WTC11 (cell line): ENCODE data around the gene GLIPR2. TPM values are rescaled to one million over a fixed set of nuclear protein-coding genes. Genes with fewer than 3 reads are reported as not detected.

ENCODE experiments used
- CBFB ChIP-seq: sonication (generic); formaldehyde crosslinking; IDR thresholded peaks from 2 replicates; pipeline ENCODE4 v1.8.1; 2022; ENCODE audit warnings: mild to moderate bottlenecking, low read depth, missing genetic modification reagents
- CREB1 ChIP-seq: sonication (generic); formaldehyde crosslinking; IDR thresholded peaks from 2 replicates; pipeline ENCODE4 v1.8.0; 2023; ENCODE audit warnings: mild to moderate bottlenecking, missing genetic modification reagents
- CREM ChIP-seq: sonication (generic); formaldehyde crosslinking; IDR thresholded peaks from 2 replicates; pipeline ENCODE4 v1.8.1; 2022; ENCODE audit warnings: mild to moderate bottlenecking, missing genetic modification reagents, moderate library complexity
- FOXP1 ChIP-seq: sonication (generic); formaldehyde crosslinking; IDR thresholded peaks from 2 replicates; pipeline ENCODE4 v1.8.0; 2022; ENCODE audit warnings: missing genetic modification reagents, mild to moderate bottlenecking, moderate library complexity, borderline replicate concordance
- GTF2I ChIP-seq: fragments of 250-450 bp; sonication (Bioruptor Pico); conservative IDR thresholded peaks from 2 replicates; pipeline ENCODE4 v1.4.0; 2021; ENCODE audit warnings: mild to moderate bottlenecking
- HMGA2 ChIP-seq: fragments of 250-450 bp; sonication (Bioruptor Pico); IDR thresholded peaks from 2 replicates; pipeline ENCODE4 v1.4.0; 2021; ENCODE audit warnings: mild to moderate bottlenecking, moderate library complexity
- JAZF1 ChIP-seq: fragments of 250-450 bp; sonication (Bioruptor Pico); IDR thresholded peaks from 2 replicates; pipeline ENCODE4 v1.9.0; 2021; ENCODE audit warnings: moderate library complexity, mild to moderate bottlenecking, inconsistent platforms
- NFE2L1 ChIP-seq: sonication (generic); formaldehyde crosslinking; IDR thresholded peaks from 2 replicates; pipeline ENCODE4 v1.8.1; 2023; ENCODE audit warnings: missing genetic modification reagents
- NR1H2 ChIP-seq: sonication (generic); formaldehyde crosslinking; IDR thresholded peaks from 2 replicates; pipeline ENCODE4 v1.9.0; 2021; ENCODE audit warnings: mild to moderate bottlenecking, moderate library complexity, missing genetic modification reagents
- PRRX2 ChIP-seq: fragments of 250-450 bp; sonication (Bioruptor Pico); IDR thresholded peaks from 2 replicates; pipeline ENCODE4 v1.8.0; 2021; ENCODE audit warnings: mild to moderate bottlenecking
- RORB ChIP-seq: fragments of 250-450 bp; sonication (Bioruptor Pico); IDR thresholded peaks from 2 replicates; pipeline ENCODE4 v1.9.0; 2021; ENCODE audit warnings: mild to moderate bottlenecking
- SMAD3 ChIP-seq: sonication (generic); formaldehyde crosslinking; IDR thresholded peaks from 2 replicates; pipeline ENCODE4 v1.8.0; 2022; ENCODE audit warnings: missing genetic modification reagents, mild to moderate bottlenecking, borderline replicate concordance
- SOX15 ChIP-seq: fragments of 250-450 bp; sonication (Bioruptor Pico); IDR thresholded peaks from 2 replicates; pipeline ENCODE4 v1.9.0; 2021; ENCODE audit warnings: mild to moderate bottlenecking
- TCF7 ChIP-seq: sonication (generic); formaldehyde crosslinking; IDR thresholded peaks from 2 replicates; pipeline ENCODE4 v1.8.0; 2022; ENCODE audit warnings: mild to moderate bottlenecking, low read depth, missing genetic modification reagents, moderate library complexity
- TEAD1 ChIP-seq: sonication (generic); formaldehyde crosslinking; IDR thresholded peaks from 2 replicates; pipeline ENCODE4 v1.8.0; 2022; ENCODE audit warnings: mild to moderate bottlenecking, missing genetic modification reagents
- ZNF121 ChIP-seq: sonication (generic); formaldehyde crosslinking; IDR thresholded peaks from 2 replicates; pipeline ENCODE4 v1.8.0; 2023; ENCODE audit warnings: missing genetic modification reagents
- ZNF232 ChIP-seq: sonication (generic); formaldehyde crosslinking; IDR thresholded peaks from 2 replicates; pipeline ENCODE4 v1.8.0; 2022; ENCODE audit warnings: mild to moderate bottlenecking, missing genetic modification reagents
- ZNF263 ChIP-seq: sonication (generic); formaldehyde crosslinking; IDR thresholded peaks from 2 replicates; pipeline ENCODE4 v1.8.1; 2022; ENCODE audit warnings: low read depth, mild to moderate bottlenecking, moderate library complexity, missing genetic modification reagents
- ZNF396 ChIP-seq: fragments of 250-450 bp; sonication (Bioruptor Pico); IDR thresholded peaks from 2 replicates; pipeline ENCODE4 v1.8.0; 2021; ENCODE audit warnings: mild to moderate bottlenecking, moderate library complexity, borderline replicate concordance
- ZNF423 ChIP-seq: fragments of 250-450 bp; sonication (Bioruptor Pico); IDR thresholded peaks from 2 replicates; pipeline ENCODE4 v2.1.2; 2022; ENCODE audit warnings: mild to moderate bottlenecking, moderate library complexity
- total RNA-seq: library from RNA; stranded (reverse); gene quantifications from 3 replicates; pipeline ENCODE4 v1.2.3, GENCODE V29; 2021
- TF ChIP-seq, protein P1 (sequence below): sonication (generic); formaldehyde crosslinking; IDR thresholded peaks from 2 replicates; pipeline ENCODE4 v1.8.0; 2022; ENCODE audit warnings: mild to moderate bottlenecking, missing genetic modification reagents
- TF ChIP-seq, protein P2 (sequence below): sonication (generic); formaldehyde crosslinking; IDR thresholded peaks from 2 replicates; pipeline ENCODE4 v1.8.0; 2022; ENCODE audit warnings: mild to moderate bottlenecking, missing genetic modification reagents
- TF ChIP-seq, protein P3 (sequence below): sonication (generic); formaldehyde crosslinking; IDR thresholded peaks from 2 replicates; pipeline ENCODE4 v1.8.1; 2022; ENCODE audit warnings: missing genetic modification reagents, borderline replicate concordance
- TF ChIP-seq, protein P4 (sequence below): sonication (generic); formaldehyde crosslinking; conservative IDR thresholded peaks from 2 replicates; pipeline ENCODE4 v1.8.1; 2022; ENCODE audit warnings: mild to moderate bottlenecking, missing genetic modification reagents
- TF ChIP-seq, protein P5 (sequence below): sonication (generic); formaldehyde crosslinking; IDR thresholded peaks from 2 replicates; pipeline ENCODE4 v1.8.1; 2022; ENCODE audit warnings: mild to moderate bottlenecking, missing genetic modification reagents, moderate library complexity, borderline replicate concordance
- TF ChIP-seq, protein P6 (sequence below): sonication (generic); formaldehyde crosslinking; IDR thresholded peaks from 2 replicates; pipeline ENCODE4 v1.8.0; 2022; ENCODE audit warnings: mild to moderate bottlenecking, missing genetic modification reagents
- TF ChIP-seq, protein P7 (sequence below): sonication (generic); formaldehyde crosslinking; IDR thresholded peaks from 2 replicates; pipeline ENCODE4 v1.8.1; 2023; ENCODE audit warnings: mild to moderate bottlenecking, missing genetic modification reagents
- TF ChIP-seq, protein P8 (sequence below): fragments of 200-600 bp; IDR thresholded peaks from 2 replicates; pipeline ENCODE4 v1.8.0; 2022; ENCODE audit warnings: antibody characterized with exemption
- TF ChIP-seq, protein P9 (sequence below): sonication (generic); formaldehyde crosslinking; IDR thresholded peaks from 2 replicates; pipeline ENCODE4 v1.8.1; 2022; ENCODE audit warnings: mild to moderate bottlenecking, moderate library complexity, missing genetic modification reagents

Gene GLIPR2
- total RNA-seq, 1 experiment from 2014 or later = 3.7 TPM

DNA sequence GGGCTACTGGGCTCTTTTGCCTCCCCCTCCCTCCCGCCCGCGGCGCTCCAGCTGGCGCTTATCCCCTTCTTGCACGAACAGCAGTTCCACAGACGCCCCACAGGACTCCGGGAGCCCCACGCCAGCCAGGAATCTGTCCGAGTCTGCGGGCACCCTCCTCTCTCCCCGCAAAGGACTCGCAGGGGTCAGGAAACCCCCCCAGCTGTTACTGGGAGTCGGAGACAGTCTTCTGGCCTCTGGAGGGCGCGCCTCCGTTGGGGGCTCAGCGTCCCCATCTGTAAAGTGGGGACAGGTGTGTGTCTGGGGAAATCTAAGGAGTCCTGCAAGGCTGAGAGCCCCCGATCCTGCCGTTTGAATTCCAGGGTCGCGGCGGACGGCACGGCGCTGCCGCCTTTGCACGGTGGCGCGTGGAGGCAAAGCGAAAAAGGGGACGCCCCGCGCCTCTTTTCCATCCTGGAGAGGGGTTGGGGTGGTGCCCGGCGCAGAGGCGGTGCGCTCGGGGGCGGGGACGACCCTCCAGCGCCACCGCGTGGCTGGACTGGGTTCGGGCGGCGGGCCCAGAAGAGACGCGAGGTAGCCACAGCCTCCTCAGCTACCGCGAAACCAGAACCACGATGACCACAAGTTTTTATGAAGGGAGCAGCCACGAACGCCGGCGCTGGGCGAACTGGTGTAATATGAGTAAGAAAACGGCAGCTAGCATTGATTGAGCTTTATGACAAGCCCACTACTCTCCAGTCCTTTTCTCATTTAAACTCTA lies 29.8 kb downstream of the GLIPR2 start (continued):
- TF ChIP-seq FOXP1 (CRISPR knock-in tag) (peak; percentile 66; the same call in 1 of the 2 replicates), HMGA2 (no peak), CREB1 (CRISPR knock-in tag) (no peak), TCF7 (CRISPR knock-in tag) (no peak), SOX15 (CRISPR knock-in tag) (no peak), GTF2I (peak; percentile 99), PRRX2 (CRISPR knock-in tag) (0 out of 2 replicates have a peak, but pooled peaks have one; percentile 17), ZNF232 (CRISPR knock-in tag) (peak; percentile 52; the same call in 1 of the 2 replicates), CREM (CRISPR knock-in tag) (0 out of 2 replicates have a peak, but pooled peaks have one; percentile 42), SMAD3 (no peak), ZNF396 (CRISPR knock-in tag) (no peak), ZNF263 (CRISPR knock-in tag) (no peak), NFE2L1 (CRISPR knock-in tag) (no peak), ZNF121 (CRISPR knock-in tag) (no peak), JAZF1 (CRISPR knock-in tag) (no peak), NR1H2 (CRISPR knock-in tag) (no peak), RORB (no peak), TEAD1 (CRISPR knock-in tag) (peak; percentile 50; the same call in 1 of the 2 replicates), CBFB (CRISPR knock-in tag) (no peak), ZNF423 (CRISPR knock-in tag) (no peak)
- TF ChIP-seq, protein P1, sequence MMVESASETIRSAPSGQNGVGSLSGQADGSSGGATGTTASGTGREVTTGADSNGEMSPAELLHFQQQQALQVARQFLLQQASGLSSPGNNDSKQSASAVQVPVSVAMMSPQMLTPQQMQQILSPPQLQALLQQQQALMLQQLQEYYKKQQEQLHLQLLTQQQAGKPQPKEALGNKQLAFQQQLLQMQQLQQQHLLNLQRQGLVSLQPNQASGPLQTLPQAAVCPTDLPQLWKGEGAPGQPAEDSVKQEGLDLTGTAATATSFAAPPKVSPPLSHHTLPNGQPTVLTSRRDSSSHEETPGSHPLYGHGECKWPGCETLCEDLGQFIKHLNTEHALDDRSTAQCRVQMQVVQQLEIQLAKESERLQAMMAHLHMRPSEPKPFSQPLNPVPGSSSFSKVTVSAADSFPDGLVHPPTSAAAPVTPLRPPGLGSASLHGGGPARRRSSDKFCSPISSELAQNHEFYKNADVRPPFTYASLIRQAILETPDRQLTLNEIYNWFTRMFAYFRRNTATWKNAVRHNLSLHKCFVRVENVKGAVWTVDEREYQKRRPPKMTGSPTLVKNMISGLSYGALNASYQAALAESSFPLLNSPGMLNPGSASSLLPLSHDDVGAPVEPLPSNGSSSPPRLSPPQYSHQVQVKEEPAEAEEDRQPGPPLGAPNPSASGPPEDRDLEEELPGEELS (CRISPR knock-in tag) = no peak
- TF ChIP-seq, protein P2, sequence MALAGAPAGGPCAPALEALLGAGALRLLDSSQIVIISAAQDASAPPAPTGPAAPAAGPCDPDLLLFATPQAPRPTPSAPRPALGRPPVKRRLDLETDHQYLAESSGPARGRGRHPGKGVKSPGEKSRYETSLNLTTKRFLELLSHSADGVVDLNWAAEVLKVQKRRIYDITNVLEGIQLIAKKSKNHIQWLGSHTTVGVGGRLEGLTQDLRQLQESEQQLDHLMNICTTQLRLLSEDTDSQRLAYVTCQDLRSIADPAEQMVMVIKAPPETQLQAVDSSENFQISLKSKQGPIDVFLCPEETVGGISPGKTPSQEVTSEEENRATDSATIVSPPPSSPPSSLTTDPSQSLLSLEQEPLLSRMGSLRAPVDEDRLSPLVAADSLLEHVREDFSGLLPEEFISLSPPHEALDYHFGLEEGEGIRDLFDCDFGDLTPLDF (CRISPR knock-in tag) = no peak
- TF ChIP-seq, protein P3, sequence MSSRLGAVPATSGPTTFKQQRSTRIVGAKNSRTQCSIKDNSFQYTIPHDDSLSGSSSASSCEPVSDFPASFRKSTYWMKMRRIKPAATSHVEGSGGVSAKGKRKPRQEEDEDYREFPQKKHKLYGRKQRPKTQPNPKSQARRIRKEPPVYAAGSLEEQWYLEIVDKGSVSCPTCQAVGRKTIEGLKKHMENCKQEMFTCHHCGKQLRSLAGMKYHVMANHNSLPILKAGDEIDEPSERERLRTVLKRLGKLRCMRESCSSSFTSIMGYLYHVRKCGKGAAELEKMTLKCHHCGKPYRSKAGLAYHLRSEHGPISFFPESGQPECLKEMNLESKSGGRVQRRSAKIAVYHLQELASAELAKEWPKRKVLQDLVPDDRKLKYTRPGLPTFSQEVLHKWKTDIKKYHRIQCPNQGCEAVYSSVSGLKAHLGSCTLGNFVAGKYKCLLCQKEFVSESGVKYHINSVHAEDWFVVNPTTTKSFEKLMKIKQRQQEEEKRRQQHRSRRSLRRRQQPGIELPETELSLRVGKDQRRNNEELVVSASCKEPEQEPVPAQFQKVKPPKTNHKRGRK (CRISPR knock-in tag) = no peak
- TF ChIP-seq, protein P4, sequence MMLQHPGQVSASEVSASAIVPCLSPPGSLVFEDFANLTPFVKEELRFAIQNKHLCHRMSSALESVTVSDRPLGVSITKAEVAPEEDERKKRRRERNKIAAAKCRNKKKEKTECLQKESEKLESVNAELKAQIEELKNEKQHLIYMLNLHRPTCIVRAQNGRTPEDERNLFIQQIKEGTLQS (CRISPR knock-in tag) = no peak
- TF ChIP-seq, protein P5, sequence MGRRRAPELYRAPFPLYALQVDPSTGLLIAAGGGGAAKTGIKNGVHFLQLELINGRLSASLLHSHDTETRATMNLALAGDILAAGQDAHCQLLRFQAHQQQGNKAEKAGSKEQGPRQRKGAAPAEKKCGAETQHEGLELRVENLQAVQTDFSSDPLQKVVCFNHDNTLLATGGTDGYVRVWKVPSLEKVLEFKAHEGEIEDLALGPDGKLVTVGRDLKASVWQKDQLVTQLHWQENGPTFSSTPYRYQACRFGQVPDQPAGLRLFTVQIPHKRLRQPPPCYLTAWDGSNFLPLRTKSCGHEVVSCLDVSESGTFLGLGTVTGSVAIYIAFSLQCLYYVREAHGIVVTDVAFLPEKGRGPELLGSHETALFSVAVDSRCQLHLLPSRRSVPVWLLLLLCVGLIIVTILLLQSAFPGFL (CRISPR knock-in tag) = no peak
- TF ChIP-seq, protein P6, sequence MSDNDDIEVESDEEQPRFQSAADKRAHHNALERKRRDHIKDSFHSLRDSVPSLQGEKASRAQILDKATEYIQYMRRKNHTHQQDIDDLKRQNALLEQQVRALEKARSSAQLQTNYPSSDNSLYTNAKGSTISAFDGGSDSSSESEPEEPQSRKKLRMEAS (CRISPR knock-in tag) = peak; percentile 56
- TF ChIP-seq, protein P7, sequence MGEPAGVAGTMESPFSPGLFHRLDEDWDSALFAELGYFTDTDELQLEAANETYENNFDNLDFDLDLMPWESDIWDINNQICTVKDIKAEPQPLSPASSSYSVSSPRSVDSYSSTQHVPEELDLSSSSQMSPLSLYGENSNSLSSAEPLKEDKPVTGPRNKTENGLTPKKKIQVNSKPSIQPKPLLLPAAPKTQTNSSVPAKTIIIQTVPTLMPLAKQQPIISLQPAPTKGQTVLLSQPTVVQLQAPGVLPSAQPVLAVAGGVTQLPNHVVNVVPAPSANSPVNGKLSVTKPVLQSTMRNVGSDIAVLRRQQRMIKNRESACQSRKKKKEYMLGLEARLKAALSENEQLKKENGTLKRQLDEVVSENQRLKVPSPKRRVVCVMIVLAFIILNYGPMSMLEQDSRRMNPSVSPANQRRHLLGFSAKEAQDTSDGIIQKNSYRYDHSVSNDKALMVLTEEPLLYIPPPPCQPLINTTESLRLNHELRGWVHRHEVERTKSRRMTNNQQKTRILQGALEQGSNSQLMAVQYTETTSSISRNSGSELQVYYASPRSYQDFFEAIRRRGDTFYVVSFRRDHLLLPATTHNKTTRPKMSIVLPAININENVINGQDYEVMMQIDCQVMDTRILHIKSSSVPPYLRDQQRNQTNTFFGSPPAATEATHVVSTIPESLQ (CRISPR knock-in tag) = no peak
- TF ChIP-seq, protein P8, sequence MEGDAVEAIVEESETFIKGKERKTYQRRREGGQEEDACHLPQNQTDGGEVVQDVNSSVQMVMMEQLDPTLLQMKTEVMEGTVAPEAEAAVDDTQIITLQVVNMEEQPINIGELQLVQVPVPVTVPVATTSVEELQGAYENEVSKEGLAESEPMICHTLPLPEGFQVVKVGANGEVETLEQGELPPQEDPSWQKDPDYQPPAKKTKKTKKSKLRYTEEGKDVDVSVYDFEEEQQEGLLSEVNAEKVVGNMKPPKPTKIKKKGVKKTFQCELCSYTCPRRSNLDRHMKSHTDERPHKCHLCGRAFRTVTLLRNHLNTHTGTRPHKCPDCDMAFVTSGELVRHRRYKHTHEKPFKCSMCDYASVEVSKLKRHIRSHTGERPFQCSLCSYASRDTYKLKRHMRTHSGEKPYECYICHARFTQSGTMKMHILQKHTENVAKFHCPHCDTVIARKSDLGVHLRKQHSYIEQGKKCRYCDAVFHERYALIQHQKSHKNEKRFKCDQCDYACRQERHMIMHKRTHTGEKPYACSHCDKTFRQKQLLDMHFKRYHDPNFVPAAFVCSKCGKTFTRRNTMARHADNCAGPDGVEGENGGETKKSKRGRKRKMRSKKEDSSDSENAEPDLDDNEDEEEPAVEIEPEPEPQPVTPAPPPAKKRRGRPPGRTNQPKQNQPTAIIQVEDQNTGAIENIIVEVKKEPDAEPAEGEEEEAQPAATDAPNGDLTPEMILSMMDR = peak; percentile 86
- TF ChIP-seq, protein P9, sequence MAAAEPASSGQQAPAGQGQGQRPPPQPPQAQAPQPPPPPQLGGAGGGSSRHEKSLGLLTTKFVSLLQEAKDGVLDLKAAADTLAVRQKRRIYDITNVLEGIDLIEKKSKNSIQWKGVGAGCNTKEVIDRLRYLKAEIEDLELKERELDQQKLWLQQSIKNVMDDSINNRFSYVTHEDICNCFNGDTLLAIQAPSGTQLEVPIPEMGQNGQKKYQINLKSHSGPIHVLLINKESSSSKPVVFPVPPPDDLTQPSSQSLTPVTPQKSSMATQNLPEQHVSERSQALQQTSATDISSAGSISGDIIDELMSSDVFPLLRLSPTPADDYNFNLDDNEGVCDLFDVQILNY (CRISPR knock-in tag) = no peak
